Osteocyte (in vitro differentiated cells): ENCODE results near the gene CAMK1D. TPM values are rescaled to one million over a fixed set of nuclear protein-coding genes. Genes with fewer than 3 reads are reported as not detected.

Experiments
- DNase-seq: peaks from one replicate; pipeline ENCODE4 v3.0.0; 2021; ENCODE audit warnings: mixed read lengths; ENCODE audit not compliant: unreplicated experiment; ENCODE audit errors: extremely low spot score
- H3K27ac Mint-ChIP-seq: one replicate; pipeline ENCODE4 v1.8.0; 2021; ENCODE audit warnings: mild to moderate bottlenecking, mixed read lengths; ENCODE audit not compliant: unreplicated experiment
- H3K27me3 Mint-ChIP-seq: one replicate; pipeline ENCODE4 v1.8.0; 2021; ENCODE audit warnings: mixed read lengths; ENCODE audit not compliant: unreplicated experiment
- H3K36me3 Mint-ChIP-seq: one replicate; pipeline ENCODE4 v1.8.0; 2021; ENCODE audit warnings: mixed read lengths; ENCODE audit not compliant: unreplicated experiment
- H3K4me1 Mint-ChIP-seq: one replicate; pipeline ENCODE4 v1.8.0; 2021; ENCODE audit warnings: mixed read lengths; ENCODE audit not compliant: unreplicated experiment
- H3K4me3 Mint-ChIP-seq: one replicate; pipeline ENCODE4 v1.8.0; 2021; ENCODE audit warnings: mild to moderate bottlenecking, moderate library complexity, mixed read lengths; ENCODE audit not compliant: unreplicated experiment
- H3K9me3 Mint-ChIP-seq: one replicate; pipeline ENCODE4 v1.8.0; 2021; ENCODE audit warnings: mixed read lengths; ENCODE audit not compliant: unreplicated experiment
- CTCF ChIP-seq: fragments of 200-600 bp; sonication (generic); IDR thresholded peaks from 2 replicates; pipeline ENCODE4 v1.5.0; 2021; ENCODE audit warnings: antibody characterized with exemption, mild to moderate bottlenecking, moderate library complexity
- total RNA-seq: library from RNA; stranded (reverse); gene quantifications from 2 replicates; pipeline ENCODE4 v1.2.1, GENCODE V29; 2021

Gene CAMK1D
- total RNA-seq, 1 donor from 2014 or later = 13.7 TPM

- no peak for TF ChIP-seq CTCF
- Mint-ChIP-seq H3K9me3 (no peaks in the 10 kb centered on the region), H3K27me3 (no peaks in the 10 kb centered on the region), H3K27ac (no peak overlapping the region), H3K4me3 (no peak overlapping the region), H3K4me1 (peaks cover 17% of the 10 kb centered on the region), H3K36me3 (no peaks in the 10 kb centered on the region)
- no peak for DNase-seq
These were observed 46.7 kb downstream of the CAMK1D start for GRCh38 chr10:12396093-12396492.

GRCh38 chr10:12396567-12396966, 47.2 kb downstream of the CAMK1D start:
- Mint-ChIP-seq H3K27me3 (no peaks in the 10 kb centered on the region), H3K4me3 (no peak overlapping the region), H3K36me3 (no peaks in the 10 kb centered on the region), H3K9me3 (no peaks in the 10 kb centered on the region), H3K4me1 (peaks cover 13% of the 10 kb centered on the region), H3K27ac (no peak overlapping the region)
- no peak for TF ChIP-seq CTCF
- no peak for DNase-seq

GRCh38 chr10:12397147-12397896, 48.0 kb downstream of the CAMK1D start:
- H3K4me1 Mint-ChIP-seq = peaks cover 11% of the 10 kb centered on the region
- no peak for DNase-seq
- no peaks in the 10 kb centered on the region for H3K27me3 Mint-ChIP-seq
- H3K4me3 Mint-ChIP-seq = no peak overlapping the region
- no peaks in the 10 kb centered on the region for H3K36me3 Mint-ChIP-seq
- no peaks in the 10 kb centered on the region for H3K9me3 Mint-ChIP-seq
- H3K27ac Mint-ChIP-seq = no peak overlapping the region
- TF ChIP-seq CTCF = no peak

GRCh38 chr10:12397941-12398340, 48.6 kb downstream of the CAMK1D start:
- no peaks in the 10 kb centered on the region for H3K27me3 Mint-ChIP-seq
- no peak for TF ChIP-seq CTCF
- H3K27ac Mint-ChIP-seq = no peak overlapping the region
- no peaks in the 10 kb centered on the region for H3K9me3 Mint-ChIP-seq
- H3K4me1 Mint-ChIP-seq = peaks cover 11% of the 10 kb centered on the region
- H3K36me3 Mint-ChIP-seq = no peaks in the 10 kb centered on the region
- H3K4me3 Mint-ChIP-seq = no peak overlapping the region
- no peak for DNase-seq

GRCh38 chr10:12400266-12400931, 51.1 kb downstream of the CAMK1D start:
- no peaks in the 10 kb centered on the region for H3K27me3 Mint-ChIP-seq
- TF ChIP-seq CTCF = no peak
- no peak overlapping the region for H3K27ac Mint-ChIP-seq
- no peak for DNase-seq
- H3K36me3 Mint-ChIP-seq = no peaks in the 10 kb centered on the region
- H3K4me3 Mint-ChIP-seq = no peak overlapping the region
- no peaks in the 10 kb centered on the region for H3K9me3 Mint-ChIP-seq
- H3K4me1 Mint-ChIP-seq = peaks cover 11% of the 10 kb centered on the region
